Adrenal gland (tissue), 12 donors: ENCODE data around the gene APOB. TPM values are rescaled to one million over a fixed set of nuclear protein-coding genes. Genes with fewer than 3 reads are reported as not detected.

Experiments
- DNase-seq, 7 donors: peaks; one replicate each; pipeline ENCODE4 v3.0.0-alpha.2; 2019 to 2020
- H3K27ac ChIP-seq, 5 donors: fragments of 200-600 bp; sonication (generic) in 4 of 5; 1 replicate in 3 of 5; 2 replicates in 2 of 5; pipeline versions ENCODE4 v1.5.1 to v1.8.0; 2016 to 2020; ENCODE audit warnings: mild to moderate bottlenecking in 1 of 5
- H3K27me3 ChIP-seq: fragments of 200-600 bp; 2 replicates; pipeline ENCODE4 v1.8.0; 2021
- H3K36me3 ChIP-seq, 2 donors: fragments of 200-600 bp; replicated peaks in 1 of 2; 1 replicate in 1 of 2; 2 replicates in 1 of 2; pipeline versions ENCODE4 v1.5.1 to v1.8.0; 2018 to 2022
- H3K4me1 ChIP-seq, 2 donors: fragments of 200-600 bp; replicated peaks in 1 of 2; 1 replicate in 1 of 2; 2 replicates in 1 of 2; pipeline versions ENCODE4 v1.5.1 to v1.8.0; 2018 to 2021
- H3K4me3 ChIP-seq, 4 donors: fragments of 200-600 bp; sonication (generic) in 3 of 4; one replicate each; pipeline ENCODE4 v1.5.1; 2016 to 2018
- H3K9me3 ChIP-seq, 3 donors: fragments of 200-600 bp; sonication (generic) in 1 of 3; replicated peaks in 1 of 3; 1 replicate in 2 of 3; 2 replicates in 1 of 3; pipeline versions ENCODE4 v1.5.1 to v1.8.0; 2016 to 2021
- POLR2A ChIP-seq, 2 donors: fragments of 450-650 bp; IDR thresholded peaks; one replicate each; pipeline ENCODE4 v1.6.1; 2017; ENCODE audit warnings: antibody characterized with exemption in 2 of 2, mild to moderate bottlenecking in 2 of 2, moderate library complexity in 1 of 2
- WGBS, 4 donors: extraction: QIAGEN DNeasy Blood & Tissue Kit in 2 of 4; methylation state at CpG; one replicate each; pipeline versions ENCODE4 v1.1.5 to v1.1.7; 2013 to 2017; 5-methylcytosine and 5-hydroxymethylcytosine counted together
- intact Hi-C, 2 donors: fragments of 100-400 bp; cut with DNase I; formaldehyde crosslinking; loops; one replicate each; pipeline versions ENCODE4 v1.14.1 to v1.15.0; 2022 to 2023
- polyA plus RNA-seq, 3 donors: library from polyadenylated mRNA; stranded (reverse); fragments of 200-250 nt in 2 of 3; fragments of 350-450 nt in 1 of 3; fragmentation: Illumina TruSeq in 1 of 3; extraction: RNeasy Lipid Tissue Mini Kit (QIAGEN cat#74804) in 1 of 3; gene quantifications; one replicate each; pipeline ENCODE4 v1.2.3, GENCODE V29; 2013 to 2014
- total RNA-seq, 9 donors: library from RNA; depleted of rRNA in 4 of 9; stranded (reverse); fragments of >200 nt in 4 of 9; fragments of 120-200 nt in 1 of 9; fragmentation: NEBNext Ultra II Directional in 1 of 9; extraction: Animal tissue kit (Norgen Biotek cat#: 25700) in 1 of 9; gene quantifications; one replicate each; pipeline versions ENCODE4 v1.1.0 to v1.2.4, GENCODE V29; 2013 to 2023
- TF ChIP-seq, protein P1 (sequence below), 6 experiments: fragments of 450-650 bp in 4 of 6; fragments of 200-600 bp in 2 of 6; sonication (generic) in 1 of 6; IDR thresholded peaks; 1 replicate in 5 of 6; 2 replicates in 1 of 6; pipeline versions ENCODE4 v1.5.1 to v1.8.0; 2016 to 2021; ENCODE audit warnings: antibody characterized with exemption in 6 of 6, mild to moderate bottlenecking in 2 of 6, moderate library complexity in 1 of 6
- donor health status: healthy with polysubstance abuse.
- donor health status: Bipolar disorder and iron deficiency.
- donor health status: DM: yes; HTN: yes; CAD: no.
- donor health status: DM: no; HTN: no; CAD: no.
- donor health status: DM: no; HTN: no; CAD: no.
- donor health status: DM: yes; HTN: yes; CAD: no.

APOB gene
- total and polyA plus RNA-seq, 12 donors, result under 0.01 to 1.9 (median 0.16) TPM; not detected in 1

DNA sequence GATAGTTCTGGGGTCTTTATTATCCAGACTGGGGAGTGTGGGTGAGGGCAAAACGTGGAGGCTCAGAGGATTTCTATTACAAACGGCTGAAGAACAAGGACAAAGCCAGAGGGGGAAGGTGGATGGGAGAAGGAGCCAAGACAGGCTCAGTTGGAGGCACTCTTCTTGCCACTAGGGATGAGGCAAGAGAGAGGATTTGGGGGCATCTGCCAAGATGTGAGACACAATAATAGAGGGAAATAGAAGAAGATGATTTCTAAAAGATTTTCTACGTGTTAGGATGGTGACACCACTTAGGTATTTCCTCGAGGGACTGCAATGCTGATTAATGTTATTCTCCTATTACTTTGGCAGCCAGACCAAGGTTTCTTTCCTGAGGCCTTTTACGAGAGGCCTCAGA is 71.8 kb downstream of the APOB start:
- intact Hi-C loops, result no loop called here
- DNase-seq, result no peak
- Histone ChIP-seq H3K36me3 (no peaks in the 10 kb centered on the region), H3K4me3 (no peak overlapping the region), H3K4me1 (no peaks in the 10 kb centered on the region), H3K27me3 (no peaks in the 10 kb centered on the region), H3K9me3 (no peaks in the 10 kb centered on the region), H3K27ac (no peak overlapping the region)
- TF ChIP-seq, protein P1, sequence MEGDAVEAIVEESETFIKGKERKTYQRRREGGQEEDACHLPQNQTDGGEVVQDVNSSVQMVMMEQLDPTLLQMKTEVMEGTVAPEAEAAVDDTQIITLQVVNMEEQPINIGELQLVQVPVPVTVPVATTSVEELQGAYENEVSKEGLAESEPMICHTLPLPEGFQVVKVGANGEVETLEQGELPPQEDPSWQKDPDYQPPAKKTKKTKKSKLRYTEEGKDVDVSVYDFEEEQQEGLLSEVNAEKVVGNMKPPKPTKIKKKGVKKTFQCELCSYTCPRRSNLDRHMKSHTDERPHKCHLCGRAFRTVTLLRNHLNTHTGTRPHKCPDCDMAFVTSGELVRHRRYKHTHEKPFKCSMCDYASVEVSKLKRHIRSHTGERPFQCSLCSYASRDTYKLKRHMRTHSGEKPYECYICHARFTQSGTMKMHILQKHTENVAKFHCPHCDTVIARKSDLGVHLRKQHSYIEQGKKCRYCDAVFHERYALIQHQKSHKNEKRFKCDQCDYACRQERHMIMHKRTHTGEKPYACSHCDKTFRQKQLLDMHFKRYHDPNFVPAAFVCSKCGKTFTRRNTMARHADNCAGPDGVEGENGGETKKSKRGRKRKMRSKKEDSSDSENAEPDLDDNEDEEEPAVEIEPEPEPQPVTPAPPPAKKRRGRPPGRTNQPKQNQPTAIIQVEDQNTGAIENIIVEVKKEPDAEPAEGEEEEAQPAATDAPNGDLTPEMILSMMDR (IDR thresholded peaks at IDR 0.05), result no peak
- no peak for TF ChIP-seq POLR2A (IDR thresholded peaks at IDR 0.05)
- WGBS, 4 donors, result 40 to 53% (median 43%) methylated on average over 5 of the region's 5 CpGs

DNA sequence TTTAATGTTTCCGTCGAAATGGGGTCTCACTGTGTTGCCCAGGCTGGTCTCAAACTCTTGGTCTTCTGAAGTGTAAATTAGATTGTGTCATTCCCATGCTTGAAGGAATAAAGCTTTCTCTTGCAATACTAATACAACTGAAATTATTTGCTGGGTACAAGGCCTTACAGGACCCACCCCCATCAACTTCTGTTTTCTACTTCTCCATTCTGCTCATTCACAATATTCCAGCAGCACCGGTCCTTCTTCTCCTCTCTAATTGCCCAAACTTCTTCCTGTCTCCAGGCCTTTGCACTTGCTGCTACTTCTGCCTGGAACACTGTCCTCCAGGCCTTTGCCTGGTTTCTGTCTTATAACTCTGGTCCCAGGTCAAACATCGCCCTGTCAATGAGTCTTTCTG is 73.8 kb downstream of the APOB start:
- H3K36me3 ChIP-seq, result no peaks in the 10 kb centered on the region
- no peaks in the 10 kb centered on the region for H3K9me3 ChIP-seq
- 83 to 88% (median 86%) methylated on average over 4 of the region's 4 CpGs for WGBS, 4 donors
- DNase-seq, result no peak
- H3K4me3 ChIP-seq, result no peak overlapping the region
- intact Hi-C loops, result no loop called here
- H3K27ac ChIP-seq, result no peak overlapping the region
- H3K27me3 ChIP-seq, result no peaks in the 10 kb centered on the region
- no peak for TF ChIP-seq POLR2A (IDR thresholded peaks at IDR 0.05)
- TF ChIP-seq, protein P1 (IDR thresholded peaks at IDR 0.05), result no peak
- no peaks in the 10 kb centered on the region for H3K4me1 ChIP-seq

DNA sequence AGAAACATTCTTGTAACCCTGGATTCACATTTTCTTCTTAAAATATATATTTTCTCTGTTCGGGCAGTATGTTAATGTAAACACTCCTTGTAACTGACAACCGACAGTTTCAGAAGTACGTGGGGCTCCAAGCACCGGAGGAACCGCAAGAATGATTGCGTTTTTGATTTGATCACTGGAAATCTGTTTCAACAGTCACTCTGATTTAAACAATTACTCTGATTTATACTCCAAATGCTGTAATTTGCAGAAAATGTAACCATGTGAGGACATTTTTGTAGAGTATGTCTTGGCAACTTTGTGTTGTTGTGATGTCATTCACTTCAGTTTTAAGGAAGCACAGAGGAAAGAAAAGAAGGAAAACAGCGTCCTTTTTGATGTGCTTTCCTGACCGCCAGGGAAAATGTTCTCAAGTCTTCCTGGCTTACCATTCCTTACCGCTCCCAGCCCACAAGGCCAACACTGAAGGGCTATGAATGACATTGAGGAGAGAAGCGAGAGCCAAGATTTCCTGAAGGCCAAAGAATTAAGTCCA is 77.7 kb downstream of the APOB start:
- WGBS, 4 donors, result 63 to 69% (median 66%) methylated on average over 10 of the region's 10 CpGs
- Histone ChIP-seq H3K9me3 (no peaks in the 10 kb centered on the region), H3K27ac (no peak overlapping the region), H3K27me3 (no peaks in the 10 kb centered on the region), H3K4me3 (no peak overlapping the region), H3K4me1 (no peaks in the 10 kb centered on the region), H3K36me3 (no peaks in the 10 kb centered on the region)
- DNase-seq, result no peak
- intact Hi-C loops, result loop anchor here in 1 of 2 donors (10.0 kb wide), 1 partner anchor 181 kb away; no protein-coding TSS in a partner anchor
- TF ChIP-seq, protein P1 (IDR thresholded peaks at IDR 0.05), result no peak
- TF ChIP-seq POLR2A (IDR thresholded peaks at IDR 0.05), result no peak

DNA sequence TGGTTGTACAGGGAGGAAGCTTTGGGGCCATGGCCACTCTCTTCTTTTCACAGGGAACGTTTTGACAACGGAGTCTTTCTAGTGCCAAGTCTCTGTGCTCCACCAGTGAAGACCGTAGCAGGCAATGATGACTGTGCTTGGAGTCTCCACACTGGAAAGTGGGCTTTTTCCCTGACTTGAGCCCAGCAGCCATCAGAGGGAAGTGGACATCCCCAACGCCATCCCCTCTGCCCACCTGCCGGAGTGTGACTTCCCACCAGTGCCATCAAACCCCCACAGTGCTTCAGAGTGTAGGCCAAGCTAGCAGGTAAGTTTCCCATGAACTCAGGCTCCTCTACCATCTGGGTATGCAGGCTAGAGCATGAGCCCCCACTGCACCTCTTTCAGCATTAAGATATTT is 78.7 kb downstream of the APOB start:
- intact Hi-C loops, result loop anchor here in 1 of 2 donors (10.0 kb wide), 1 partner anchor 180 kb away; no protein-coding TSS in a partner anchor
- Histone ChIP-seq H3K9me3 (no peaks in the 10 kb centered on the region), H3K36me3 (no peaks in the 10 kb centered on the region), H3K4me1 (no peaks in the 10 kb centered on the region), H3K27ac (no peak overlapping the region), H3K4me3 (no peak overlapping the region), H3K27me3 (no peaks in the 10 kb centered on the region)
- TF ChIP-seq, protein P1 (IDR thresholded peaks at IDR 0.05), result no peak
- no peak for TF ChIP-seq POLR2A (IDR thresholded peaks at IDR 0.05)
- 83 to 93% (median 89%) methylated on average over 4 to 5 of the region's 5 CpGs for WGBS, 4 donors
- no peak for DNase-seq
